GM21825 (cell line): Measurements from ENCODE around the gene RPS21.
"Not testable (repeated sequence)": the region's sequence is repeated elsewhere in the genome, so short reads cannot be mapped to it uniquely, and the experiment has no call there.

Source experiments
- ATAC-seq: cut with Tn5 transposase; IDR thresholded peaks from one replicate; pipeline ENCODE4 v1.9.1; 2021; ENCODE audit warnings: mild to moderate bottlenecking, moderate library complexity; ENCODE audit not compliant: unreplicated experiment

Gene RPS21

DNA sequence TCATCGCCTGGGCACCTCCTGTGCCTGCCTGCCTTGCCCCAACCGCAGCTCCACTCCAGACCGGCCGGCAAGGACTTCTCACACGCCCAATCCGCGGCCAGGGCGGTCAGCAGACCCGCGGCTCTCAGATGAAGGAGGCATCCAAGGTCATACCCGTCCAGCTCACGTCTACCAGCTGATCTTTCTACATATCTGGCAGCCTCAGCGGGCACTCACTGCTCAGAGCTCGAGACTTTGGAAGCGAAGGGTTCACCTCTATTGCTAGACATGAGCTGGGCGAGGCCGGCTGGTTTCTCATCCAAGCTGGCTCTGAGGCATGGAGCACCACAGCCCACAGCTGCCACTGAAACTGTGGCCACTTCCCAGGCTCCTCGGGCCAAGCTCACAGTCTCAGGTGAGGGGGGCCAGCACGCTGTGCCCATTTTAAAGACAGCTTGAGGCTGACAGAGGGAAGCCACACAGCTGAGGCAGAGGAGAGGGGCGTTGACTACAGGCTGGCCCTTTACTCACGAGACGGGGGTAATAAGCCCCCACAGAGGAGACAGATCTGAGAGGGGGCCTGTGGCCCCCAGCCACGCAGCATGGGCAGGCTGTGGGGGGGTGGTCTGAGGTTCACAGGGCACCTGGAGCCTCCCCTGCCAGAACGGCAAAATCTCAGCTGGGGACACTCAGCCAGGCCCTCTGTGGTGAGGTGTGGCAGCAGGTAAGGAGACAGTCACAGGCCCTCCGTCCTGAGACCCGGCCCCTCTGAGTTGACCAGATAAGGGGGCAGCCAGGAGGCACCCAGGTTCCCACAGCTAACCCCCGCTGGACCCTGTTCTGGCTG is 21.8 kb upstream of the RPS21 start:
- no peak for ATAC-seq

DNA sequence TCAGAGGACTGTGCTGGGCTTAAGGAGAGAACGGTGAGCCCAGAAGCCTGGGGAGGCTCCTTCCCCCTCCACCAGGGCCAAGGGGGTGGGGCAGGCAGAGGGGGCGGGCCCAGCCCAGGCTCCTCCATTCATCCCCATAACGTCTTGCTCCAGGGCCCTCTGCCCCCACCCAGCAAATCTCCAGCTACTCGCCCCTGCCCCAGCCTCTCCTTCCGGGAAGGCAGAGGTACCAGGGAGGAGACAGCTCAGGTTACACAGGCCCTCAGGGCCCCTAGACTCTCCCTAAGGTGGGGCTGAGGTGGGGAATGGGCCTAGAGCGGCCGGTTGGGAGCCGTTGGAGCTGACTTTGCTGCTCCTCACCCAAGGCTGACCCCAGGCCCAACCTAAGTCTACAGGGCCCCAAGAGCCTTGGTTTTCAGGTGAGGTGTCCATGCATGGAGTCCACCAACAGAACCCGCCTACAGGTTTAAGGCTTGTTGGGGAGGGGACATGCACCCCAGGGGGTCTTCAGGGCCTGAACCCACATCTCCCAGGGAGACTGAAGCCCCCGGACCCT is 21.0 kb upstream of the RPS21 start:
- ATAC-seq, result no peak

DNA sequence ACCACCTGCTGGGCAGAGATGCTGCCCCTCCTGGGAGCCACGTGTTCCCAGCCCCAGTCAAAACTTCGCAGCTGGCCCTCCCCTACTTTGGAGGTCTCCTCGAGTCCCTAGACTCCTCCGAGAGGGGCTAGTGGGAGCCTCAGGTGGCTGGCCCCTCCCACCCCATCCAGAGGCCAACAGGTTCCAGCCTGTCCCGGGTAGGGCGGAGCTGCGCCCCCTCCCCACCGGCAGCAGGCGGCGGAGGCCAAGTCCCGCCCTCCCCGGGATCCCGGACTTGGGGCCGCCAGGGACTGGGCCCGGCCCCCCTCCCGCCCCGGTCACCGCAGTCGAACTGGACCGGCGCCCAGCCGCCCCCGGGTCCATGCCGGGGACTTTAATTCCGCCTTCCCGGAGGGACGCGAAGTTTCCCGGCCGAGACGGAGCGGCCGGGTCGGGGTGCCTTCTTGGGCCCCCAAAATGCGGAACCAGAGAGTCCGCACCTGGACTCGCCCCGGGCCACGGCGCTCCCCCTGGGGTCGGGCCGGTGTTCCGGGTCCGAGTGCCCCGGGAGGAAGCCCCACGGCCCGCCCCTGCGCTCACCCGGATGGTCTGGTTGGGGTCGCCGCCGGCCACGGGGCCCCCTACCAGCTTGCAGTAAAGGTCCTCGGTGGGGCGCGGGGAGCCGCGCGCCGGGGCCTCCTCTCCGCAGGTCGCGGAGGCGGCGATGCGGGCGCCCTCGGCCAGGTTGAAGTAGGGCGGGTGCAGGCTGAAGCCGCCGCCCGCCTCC is 20.4 kb upstream of the RPS21 start:
- ATAC-seq, result no peak

DNA sequence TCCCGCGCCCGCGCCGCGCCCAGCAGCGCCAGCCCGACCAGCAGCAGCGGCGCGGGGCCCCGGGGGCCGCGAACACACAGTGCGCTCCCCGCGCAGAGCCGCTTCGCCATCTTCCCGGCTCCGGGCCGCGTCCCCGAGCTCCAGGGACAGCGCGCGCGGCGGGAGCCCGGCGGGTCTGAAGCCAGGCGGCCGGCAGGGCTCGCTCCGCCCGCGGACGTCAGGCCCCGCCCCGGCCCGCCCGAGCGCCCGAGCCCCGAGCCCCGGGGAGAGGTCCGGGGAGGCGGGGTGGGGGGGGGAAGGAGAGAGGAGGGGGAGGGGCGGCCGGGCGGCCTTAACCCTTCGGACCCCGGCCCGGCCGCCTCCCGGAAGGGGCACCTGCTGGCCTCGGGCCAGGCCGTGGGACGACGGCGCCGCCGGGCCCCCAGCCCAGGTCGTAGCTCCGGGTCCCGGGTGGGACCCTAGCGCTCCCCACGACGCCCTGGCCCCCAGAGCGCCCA is 19.7 kb upstream of the RPS21 start, which contains the start of gene LAMA5:
TSS of gene LAMA5 (minus strand) at position 177 of the 497 bp plus-strand sequence. CDS start at position 110, 67 bp downstream.
- no peak for ATAC-seq

DNA sequence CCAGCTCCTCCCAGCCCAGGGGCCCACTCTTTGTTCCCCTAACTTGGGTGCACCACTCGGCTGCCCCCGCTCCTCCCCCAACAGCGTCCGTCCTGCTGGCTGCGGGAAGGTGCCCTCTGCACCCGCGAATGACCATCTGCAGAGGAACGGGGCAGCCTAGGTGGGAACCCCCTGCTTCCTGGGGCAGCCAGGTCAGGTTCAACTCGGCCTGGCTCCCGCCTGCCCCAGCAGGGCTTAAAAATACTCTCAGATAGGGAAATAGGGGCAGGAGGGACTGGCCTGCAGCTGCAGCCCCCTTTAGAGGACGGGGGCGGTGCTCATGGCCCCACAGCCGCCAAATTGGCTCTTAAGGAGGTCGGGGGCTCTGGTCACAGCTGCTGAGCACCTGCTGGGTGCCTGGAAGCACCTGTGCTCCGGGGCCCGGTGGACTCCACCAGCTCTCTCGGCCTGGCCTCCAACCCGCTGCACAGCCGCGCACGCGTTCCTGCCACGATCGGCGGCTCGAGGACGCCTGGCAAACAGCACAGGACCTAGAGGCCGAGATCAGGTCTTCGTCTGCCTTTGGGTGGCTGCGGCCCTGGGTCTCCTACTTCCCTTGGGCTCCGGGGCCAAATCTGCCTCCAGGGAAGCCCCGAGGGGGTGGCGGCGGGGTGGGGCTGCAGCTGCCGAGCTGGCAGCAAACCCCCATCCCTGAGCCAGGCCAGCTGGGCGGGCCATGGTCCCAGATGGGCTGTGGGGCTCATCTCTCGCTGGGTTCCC is 19.1 kb upstream of the RPS21 start:
- no peak for ATAC-seq

DNA sequence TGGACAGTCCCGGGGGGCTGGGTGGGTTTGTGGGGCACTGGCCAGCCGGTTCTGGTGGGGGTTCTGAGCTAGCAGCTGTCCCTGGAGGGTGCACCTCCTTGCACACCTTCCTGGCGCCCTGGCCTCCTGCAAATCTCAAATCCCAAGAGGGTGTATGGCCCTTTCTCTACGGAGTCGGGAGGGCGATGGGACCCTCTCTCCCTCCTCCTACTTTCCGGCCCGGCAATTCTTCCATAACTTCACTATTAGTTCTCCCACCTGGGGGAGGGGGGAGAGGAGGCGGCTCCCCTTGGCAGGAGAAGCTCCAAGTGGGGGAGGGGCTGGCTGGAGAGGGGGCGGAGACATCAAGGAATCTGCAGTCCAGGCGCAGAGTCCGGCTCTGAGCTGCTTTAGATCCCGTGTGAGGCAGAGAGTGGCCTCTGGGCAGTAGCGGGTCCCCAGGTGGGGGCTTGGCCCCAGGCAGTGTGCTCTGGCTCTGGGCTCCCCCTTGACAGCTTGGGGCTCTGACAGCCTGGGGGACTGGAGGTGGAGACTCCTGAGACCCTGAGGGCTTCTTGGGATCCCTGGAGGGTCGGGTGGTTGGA is 18.4 kb upstream of the RPS21 start:
- ATAC-seq, result no peak

DNA sequence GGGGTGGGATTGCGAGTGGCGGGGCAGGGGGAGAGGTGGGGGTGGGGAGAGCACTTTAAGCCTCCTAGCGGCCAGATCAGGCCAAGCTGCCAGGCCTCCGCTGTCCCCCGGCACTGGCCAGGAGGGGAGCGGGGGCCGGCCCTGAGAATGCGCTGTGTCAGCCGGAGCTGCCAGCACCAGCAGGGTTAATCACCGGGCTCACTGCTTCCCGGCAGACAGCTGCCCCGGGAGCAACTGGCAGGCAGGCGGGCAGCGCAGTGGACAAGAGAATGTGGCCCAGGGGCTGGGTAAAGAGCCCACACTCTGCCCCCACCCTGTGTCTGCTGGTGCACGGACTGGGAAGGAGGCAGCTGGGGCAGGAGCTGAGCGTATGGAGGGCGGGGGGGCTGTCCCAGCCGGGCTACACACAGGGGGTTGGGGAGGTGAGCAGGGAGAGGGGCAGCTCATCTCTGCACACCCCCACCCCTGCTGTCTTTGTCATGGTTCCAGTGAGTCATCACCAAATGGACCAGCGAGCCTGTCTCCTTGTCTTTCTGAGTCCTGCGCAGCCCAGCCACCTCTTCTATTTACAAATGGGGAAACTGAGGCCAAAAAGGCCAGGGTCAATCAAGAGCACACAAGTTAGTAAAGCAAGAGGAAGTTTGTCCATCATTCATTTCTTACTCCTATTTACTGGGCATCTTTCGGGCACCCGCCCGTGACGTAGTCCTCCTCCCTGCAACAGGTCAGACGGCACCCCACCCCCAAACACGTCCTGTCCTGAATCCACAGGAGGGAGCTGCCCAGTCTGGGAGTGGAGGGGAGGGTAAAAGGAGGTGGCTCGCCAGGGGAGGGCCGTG is 17.7 kb upstream of the RPS21 start:
- no peak for ATAC-seq

DNA sequence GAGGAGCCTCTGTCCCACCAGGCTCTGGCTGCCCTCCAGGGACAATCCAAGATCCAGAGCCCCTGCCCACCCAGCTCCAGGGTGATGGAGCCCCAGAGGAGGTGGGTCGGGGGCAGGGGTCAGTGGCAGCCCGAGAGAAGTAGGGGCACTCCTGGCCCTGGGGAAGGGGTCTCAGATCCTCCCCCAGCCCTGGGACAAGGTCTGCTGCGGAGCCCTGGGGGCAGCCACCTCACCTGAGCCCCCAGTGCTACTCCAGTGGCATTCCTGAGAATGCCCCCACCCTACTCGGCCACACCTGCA is 17.1 kb upstream of the RPS21 start:
- no peak for ATAC-seq

DNA sequence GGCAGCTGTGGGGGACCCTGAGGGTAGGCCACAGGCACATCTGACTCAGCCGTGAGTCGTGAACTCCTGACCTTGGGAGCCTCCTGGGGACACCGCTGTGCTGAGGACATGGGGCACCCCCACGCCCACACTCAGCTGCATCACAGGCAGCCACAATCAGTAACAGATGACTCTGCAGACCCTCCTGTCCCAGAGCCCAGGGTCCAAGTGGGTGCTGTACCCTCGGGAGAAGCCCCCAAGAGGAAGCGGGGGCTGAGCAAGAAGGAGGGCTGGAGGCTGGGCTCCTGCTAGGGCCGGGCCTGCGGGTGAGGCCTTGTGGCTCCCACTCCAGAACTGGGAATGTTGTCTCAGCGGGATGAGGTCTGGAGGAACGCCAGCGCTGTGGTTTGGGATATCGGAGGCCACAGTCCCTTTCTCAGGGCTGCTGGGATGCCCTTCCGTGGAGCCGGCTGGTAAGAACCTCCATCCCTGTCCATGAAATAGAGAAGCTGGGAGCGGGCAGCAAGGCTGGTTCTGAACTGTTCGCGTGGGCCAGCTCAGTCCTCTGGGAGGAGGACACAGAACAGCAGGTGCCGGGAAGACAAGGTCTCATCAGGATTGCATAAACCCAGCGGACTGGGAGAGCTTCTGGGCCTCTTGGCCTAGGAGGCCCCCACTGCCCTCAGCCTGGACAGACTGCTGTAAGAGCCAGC is 16.6 kb upstream of the RPS21 start:
- no peak for ATAC-seq

DNA sequence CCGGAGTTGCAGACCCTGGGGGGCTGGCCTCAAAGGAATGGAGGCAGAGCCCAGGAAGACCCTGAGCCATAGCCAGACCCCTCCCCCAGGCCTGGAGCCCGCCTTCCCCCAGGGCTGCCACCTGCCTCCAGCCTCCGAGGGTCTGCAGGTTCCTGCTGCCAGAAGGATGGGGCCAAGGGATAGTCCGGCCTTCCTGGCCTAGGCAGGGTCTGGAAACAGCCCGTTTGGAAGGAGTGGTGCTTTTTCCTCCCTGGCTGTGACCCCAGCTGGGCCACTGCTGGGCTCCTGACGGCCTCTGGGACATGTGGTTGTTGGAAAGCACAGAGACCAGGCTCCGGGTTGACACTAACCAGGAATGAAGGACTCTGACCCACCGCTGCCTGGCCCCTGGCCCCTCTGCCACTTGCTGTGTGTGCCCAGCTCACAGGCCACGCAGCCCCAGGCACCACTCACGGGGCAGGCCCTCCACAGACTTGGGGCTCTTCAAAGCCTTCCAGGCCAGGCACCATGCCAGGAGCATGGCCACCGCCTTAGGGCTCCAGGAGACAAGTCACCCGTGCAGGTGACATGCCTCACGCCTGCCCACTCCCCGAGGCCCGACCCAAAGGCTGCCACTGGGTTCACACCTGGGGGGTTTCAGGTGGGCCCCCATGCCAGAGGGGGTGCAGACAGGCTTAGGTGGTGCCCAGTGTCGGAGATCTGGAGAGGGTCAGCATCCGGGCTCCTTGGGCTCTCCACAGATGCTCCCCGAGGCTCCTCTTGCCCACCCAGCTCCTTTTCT is 15.9 kb upstream of the RPS21 start:
- ATAC-seq, result no peak

DNA sequence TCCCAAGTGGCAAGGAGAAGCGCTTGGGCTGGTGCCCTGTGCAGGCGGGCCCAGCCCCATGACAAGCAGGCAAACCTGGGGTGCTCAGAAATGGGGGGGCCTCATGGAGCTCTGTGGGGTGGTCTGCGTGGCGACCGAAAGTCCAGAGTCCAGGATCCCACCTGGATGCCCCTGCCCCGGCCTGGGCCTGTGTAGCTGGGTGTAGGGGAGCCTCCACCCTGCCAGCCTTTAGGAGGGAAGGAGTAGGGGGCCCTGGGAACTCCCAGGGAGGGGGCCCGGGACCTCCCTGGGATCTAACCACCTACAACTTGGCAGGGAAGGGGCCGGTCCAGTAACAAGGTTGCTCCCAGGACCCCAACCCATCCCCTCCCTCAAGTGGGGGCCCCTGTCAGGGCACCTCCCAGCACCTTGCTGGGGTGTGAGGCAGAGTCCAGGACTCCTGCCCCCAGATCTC is 15.3 kb upstream of the RPS21 start:
- no peak for ATAC-seq

DNA sequence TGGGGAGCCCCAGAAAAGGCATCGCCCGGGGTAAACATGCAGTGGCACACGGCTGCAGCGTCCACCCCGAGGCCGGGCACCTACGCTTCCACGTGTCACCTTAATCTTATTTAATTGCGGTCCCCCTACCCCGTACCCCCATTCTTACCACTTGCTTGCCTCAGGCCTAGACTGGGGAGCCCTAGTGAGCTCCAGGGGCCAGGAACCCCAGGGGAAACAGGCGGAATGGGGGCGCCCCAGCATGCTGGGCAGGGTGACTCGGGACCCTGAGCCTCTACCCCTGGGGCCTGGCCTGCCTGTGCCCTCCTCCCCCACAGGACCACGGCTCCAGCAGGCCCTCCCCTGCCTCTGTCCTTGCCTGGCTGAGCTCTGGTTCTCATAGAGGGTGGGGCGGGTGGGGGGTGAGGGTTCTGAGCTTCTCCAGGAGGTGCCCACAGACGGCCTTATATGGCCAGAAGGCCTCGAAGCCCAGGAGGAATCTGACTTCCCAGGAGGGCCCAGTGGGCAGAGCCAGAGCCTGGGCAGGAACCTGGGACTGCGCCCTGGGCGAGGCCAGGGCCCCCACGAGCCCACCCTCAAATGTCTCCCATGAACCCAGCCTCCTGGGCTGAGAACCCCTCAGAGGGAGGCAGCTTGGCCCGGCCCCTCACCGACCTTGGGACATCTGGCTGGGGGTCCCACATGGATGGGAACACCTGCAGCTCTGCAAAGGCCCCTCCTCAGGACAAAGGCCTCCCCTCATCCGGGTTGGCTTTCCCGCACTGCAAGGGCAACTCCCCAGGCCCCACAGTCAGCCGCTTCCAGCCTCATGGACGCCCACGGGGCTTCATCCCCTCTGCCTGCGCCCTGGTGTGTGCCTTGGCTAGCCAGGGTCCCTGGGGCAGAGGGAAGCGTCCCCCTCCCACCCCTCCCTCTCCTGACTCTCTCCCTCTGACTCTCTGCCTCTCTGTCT is 14.6 kb upstream of the RPS21 start:
- ATAC-seq, result no peak

DNA sequence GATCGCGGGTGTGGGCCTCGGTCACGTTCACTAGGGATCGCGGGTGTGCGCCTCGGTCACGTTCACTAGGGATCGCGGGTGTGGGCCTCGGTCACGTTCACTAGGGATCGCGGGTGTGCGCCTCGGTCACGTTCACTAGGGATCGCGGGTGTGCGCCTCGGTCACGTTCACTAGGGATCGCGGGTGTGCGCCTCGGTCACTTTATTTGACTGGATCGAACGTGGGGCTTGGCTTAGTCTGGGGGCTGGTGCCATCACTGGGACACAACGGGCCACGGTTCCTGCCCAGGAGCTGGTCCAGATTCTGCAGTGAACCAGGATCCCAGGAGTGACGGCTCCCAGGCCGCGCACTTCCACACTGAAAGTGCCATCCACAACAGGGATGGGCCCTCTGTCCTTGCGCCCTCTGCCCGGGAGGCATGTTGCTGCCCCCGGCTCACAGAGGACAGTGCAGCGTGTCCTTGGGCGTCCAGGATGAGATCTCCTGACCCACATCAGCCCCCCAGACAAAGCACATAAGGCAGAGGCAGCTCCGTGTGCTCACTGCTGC is 13.2 kb upstream of the RPS21 start:
- ATAC-seq, result not testable (repeated sequence)

DNA sequence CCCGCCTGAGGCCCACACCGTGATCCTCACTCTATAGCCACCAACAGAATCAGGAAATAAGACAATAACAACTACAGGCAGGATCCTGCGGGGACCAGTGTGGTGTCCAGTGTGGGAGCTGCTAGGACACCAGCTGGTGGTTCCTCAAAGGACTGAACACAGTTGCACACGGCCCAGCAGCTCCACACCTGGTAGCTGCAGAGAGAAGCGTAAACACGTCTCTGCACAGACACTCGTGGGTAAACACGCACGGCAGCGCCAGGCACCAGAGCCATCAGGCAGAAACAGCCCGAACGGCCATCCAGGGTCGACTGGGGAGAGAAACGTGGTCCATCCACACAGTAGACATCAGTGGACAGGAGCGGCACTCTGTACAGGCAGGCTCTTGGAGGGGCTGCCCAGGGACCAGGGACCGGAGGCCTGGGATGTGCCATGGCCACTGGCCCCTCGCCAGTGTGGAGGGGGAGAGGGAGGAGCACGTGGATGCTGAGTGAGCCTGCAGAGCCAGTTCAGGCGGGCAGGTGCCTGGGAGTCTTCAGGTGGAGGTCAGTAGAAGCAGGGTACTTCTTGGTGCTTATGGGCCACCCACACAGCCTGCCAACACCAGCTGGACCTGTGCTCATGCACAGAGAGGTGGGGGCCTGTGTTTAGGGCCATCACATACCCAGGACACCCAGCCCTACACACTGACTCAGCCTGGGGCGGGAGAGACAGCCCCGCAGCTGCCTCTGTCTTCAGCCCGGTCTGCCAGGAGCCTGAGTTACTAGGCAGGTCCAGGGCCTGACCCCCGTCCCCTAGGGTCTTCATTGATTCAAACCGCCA is 12.4 kb upstream of the RPS21 start:
- ATAC-seq, result no peak

DNA sequence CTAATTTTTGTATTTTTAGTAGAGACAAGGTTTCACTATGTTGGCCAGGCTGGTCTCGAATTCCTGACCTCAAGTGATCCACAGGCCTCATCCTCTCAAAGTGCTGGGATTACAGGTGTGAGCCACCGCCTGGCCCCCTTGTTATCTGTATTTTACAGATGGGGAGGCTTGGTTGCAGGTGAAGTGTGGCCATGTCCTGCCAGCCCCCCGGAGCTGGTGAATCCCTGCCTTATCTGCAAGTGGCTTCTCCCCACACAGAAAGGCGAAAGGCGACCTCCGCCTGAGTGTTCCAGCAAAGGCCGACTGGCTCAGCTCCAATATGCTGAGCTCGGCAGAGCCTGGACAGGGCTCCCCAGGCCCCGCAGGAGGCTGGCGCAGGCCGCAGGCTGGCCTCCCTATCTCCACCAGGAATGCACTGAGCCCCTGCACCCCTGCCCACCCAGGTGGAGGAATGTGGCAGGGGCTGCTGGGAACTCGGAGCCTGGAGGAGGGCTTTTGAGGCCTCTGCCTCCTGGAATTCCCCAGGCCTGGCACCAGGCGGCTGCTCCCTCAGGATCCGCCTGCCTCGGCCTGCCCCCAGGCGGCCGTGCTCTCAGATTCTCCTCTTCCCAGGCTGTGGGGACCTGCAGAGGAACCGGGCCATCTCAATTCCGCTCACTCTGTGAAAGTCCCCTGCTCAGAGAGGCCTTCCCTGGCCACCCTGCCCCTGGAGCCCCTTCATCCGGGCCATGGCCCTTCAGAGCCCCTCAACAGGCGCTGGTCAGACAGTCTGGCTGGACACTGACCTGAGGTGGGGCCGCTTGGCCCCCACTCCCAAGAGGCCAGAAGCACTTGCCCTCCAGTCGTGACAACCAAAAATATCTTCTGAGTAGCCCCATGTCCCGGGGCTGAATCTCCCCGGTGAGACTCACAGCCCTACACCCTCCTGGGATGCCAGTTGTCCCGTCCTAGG is 10.5 kb upstream of the RPS21 start:
- no peak for ATAC-seq
